Stimulated activated CD8-positive, alpha-beta memory T cell treated with anti-CD3 and anti-CD28 coated beads, Interleukin-15, amount 100 ng/mL, for 4 hours (primary cell): Measurements from ENCODE around the gene KRTAP4-11.
"Not testable (repeated sequence)": the region's sequence is repeated elsewhere in the genome, so short reads cannot be mapped to it uniquely, and the experiment has no call there.

Source experiments
- DNase-seq, 2 donors: peaks; one replicate each; pipeline ENCODE4 v3.0.0-alpha.2; 2020; ENCODE audit warnings: low read depth in 2 of 2

Gene KRTAP4-11

DNA sequence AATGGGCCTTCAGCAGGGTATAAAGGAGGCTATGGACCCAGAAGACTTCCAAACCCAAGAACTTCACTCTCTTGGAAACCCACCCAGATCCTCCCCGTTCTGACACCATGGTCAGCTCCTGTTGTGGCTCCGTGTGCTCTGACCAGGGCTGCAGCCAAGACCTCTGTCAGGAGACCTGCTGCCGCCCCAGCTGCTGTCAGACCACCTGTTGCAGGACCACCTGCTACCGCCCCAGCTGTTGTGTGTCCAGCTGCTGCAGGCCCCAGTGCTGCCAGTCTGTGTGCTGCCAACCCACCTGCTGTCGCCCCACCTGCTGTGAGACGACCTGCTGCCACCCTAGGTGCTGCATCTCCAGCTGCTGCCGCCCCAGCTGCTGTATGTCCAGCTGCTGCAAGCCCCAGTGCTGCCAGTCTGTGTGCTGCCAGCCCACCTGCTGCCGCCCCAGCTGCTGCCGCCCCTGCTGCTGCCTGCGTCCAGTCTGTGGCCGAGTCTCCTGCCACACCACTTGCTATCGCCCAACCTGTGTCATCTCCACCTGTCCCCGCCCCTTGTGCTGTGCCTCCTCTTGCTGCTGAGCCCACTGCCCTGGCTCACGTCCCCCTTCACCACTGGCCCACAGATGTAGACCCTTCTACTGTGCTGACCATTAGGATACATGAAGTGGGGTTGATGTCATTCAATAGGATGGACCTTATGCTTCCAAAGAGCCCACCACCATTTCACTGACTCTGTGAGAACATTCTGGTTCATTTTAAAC lies 33.9 kb downstream of the KRTAP4-11 start, which contains the start of gene KRTAP4-7:
TSS of gene KRTAP4-7 (plus strand) at position 51 of the 757 bp plus-strand sequence. CDS start at position 108, 57 bp downstream.
- DNase-seq = not testable (repeated sequence)

DNA sequence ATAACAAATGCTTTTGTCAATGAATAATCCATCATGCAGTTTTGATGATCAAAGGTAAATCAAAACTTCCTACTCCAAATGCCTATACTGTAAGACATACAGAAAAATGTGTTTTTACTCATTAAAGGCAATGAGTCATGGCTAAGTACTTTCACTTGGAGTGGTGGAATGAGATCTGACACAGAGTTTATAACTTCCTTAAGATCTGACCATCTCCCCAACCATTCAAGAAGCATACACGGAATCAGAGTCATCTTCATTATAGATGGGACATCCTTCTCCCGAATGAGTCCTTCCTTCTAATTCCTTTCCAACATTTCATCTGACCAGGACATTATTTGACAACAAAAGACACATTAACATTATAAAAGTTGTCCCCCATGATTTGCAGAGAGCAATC lies 34.7 kb downstream of the KRTAP4-11 start:
- DNase-seq = not testable (repeated sequence)

DNA sequence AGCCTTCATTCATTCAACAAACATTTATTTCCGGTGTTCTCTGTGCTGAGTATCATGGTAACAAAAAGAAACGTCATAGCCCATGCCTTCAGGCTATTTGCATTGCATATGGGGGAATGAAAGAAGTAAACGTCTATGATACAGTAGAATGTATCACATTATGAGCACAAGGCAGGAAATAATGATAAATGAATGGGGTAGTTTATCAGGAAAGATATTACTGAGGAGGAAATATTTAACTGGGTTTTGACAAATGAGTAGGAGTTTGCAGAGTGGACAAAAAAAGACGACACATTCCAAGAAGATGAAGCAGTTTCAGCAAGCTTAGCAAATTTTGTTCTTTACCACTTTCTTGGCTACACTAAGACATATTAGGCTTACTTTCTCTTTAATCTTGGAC lies 35.5 kb downstream of the KRTAP4-11 start:
- DNase-seq = no peak

DNA sequence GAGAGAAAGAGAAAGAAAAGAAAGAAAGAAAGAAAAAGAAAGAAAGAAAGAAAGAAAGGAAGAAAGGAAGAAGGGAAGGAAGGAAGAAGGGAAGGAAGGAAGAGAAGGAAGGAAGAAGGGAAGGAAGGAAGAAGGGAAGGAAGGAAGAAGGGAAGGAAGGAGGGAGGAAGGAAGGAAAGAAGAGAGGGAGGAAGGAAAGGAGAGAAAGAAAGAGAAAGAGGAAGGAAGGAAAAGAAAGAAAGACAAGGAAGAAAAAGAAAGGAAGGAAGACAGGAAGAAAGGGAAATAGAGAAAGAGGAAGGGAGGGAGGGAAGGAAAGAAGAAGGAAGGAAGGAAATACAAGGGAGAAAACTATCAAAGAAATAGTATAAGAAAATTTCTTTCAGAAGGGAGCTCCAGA lies 41.4 kb downstream of the KRTAP4-11 start:
- DNase-seq = no peak

DNA sequence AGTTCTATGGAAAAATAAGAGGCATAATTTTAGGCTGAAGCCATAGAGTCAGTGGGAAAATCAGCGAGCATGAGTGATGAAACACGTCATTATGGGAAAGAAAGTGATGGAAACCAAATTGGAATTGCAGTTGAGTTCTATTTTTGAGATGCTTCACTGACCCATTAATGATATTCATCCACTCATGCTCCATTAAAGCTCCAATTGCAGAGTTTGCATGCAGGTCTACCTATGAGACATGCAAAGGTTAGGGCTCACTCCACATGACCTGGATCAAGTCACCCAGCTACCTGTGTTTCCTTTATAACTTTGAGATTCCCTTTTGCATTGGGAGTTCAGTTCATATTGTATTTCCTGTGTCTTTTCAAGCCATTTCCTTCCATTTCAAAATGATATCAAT lies 44.5 kb downstream of the KRTAP4-11 start:
- DNase-seq = no peak

DNA sequence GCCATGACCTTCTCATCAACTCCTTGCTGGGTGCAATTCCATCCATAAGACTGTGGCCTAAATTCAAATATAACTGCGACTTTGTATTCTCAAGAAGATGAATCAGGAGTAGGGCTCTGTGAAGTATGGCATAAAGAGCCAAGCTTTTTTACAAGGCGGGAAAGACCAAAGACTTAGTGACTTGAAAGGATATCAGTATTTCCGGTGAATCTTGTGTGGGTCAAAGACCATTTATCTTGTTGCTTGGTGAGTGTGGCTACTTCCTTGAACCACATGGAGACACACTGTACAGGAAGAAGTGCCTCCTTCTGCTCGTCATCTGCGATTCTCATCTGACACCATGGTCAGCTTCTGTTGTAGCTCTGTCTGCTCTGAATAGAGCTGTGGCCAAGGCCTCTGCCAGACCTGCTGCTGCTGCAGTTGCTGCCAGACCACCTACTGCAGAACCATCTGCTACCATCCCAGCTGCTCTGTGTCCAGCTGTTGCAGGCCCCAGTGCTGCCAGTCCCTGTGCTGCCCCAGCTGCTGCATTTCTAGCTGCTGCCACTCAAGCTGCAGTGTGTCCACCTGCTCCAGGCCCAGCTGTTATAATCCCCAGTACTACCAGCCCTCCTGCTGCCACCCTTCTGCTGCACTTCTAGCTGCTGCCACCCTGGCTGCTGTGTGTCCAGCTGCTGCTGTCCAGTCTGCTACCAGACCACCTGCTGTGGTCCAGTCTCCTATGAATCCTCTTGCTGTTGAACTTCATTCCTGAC lies 46.4 kb downstream of the KRTAP4-11 start:
- no peak for DNase-seq

DNA sequence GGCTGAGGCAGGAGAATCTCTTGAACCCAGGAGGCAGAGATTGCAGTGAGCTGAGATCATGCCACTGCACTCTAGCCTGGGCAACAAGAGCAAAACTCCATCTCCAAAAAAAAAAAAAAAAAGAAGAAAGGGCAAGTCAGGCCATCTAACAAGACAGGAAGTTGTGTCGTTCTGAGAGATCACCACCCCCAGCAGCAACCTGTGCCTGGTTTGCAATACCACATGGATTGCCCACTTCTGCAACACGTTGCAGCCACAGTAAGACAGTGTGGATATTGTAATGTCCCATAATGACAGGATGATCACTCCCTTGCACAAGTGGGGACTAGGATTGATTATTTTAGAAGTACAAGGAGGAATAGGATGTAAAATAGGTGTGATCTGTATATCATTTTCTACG lies 49.1 kb downstream of the KRTAP4-11 start:
- no peak for DNase-seq

DNA sequence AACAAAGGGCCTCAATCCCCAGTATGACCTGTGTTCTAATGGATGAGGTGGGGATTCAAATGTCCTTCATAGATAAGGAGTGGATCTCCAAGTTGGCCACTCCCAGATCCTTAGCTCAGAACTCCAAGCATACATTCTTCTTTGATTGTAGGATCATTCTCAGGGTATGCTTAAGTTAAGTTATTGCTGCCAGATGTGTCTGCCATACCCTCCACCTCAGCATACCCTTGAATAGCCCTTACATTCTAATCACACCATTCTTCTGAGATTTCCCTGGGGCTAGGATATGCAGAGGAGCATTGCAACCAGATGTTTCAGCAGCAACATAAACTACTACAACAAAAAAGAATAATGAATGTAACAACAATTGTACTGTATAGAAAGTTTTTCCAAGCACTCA lies 50.9 kb downstream of the KRTAP4-11 start:
- DNase-seq = no peak
